GM19467 (cell line): Measurements from ENCODE around the gene BTK.

Source experiments
- ATAC-seq: cut with Tn5 transposase; IDR thresholded peaks from one replicate; pipeline ENCODE4 v1.9.1; 2021; ENCODE audit warnings: mild to moderate bottlenecking, moderate library complexity; ENCODE audit not compliant: unreplicated experiment

The BTK gene

DNA sequence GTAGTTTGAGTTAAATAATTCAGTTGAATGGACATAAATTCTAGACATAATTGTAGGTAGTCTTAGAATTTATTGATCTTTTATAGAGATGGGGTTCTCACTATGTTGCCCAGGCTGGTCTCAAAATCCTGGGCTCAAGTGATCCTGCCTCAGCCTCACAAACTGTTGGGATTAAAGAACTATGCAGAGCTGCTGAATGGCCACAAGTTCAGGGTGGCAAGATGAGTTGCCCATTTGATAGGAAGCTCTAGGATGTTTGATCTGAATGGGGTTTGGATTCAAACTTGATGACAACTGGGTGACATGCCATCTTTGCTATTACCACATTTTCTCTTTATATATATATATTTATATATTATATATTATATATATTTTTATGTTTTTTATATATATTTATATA, 8.4 kb upstream of the BTK start:
- ATAC-seq: no peak

DNA sequence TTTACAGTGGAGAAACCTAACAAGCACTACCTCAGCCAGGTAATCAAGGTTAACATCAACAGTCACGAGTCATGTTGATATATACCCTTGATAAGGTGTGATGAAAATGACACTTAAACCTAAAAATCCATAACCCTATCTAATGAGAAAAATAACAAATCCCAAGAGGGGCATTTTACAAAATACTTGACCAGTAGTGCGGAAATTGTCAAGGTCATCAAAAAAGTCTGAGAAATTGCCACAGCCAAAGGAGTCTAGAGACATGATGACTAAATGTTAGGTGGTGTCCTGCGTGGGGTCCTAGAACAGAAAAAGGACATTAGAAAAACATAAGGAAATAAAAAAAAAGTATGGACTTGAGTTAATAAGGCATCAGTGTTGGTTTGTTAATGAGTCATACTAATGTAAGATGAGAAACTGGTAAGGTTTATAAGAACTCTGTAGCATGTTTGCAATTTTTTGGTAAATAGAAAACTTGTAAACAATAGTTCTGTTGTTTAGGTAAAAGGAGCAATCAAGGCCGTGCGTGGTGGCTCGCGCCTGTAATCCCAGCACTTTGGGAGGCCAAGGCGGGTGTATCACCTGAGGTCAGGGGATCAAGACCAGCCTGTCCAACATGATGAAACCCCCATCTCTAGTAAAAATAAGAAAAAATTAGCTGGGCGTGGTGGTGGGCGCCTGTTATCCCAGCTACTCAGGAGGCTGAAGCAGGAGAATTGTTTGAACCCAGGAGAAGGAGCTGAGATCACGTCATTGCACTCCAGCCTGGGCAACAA, 7.7 kb upstream of the BTK start:
- ATAC-seq: no peak

DNA sequence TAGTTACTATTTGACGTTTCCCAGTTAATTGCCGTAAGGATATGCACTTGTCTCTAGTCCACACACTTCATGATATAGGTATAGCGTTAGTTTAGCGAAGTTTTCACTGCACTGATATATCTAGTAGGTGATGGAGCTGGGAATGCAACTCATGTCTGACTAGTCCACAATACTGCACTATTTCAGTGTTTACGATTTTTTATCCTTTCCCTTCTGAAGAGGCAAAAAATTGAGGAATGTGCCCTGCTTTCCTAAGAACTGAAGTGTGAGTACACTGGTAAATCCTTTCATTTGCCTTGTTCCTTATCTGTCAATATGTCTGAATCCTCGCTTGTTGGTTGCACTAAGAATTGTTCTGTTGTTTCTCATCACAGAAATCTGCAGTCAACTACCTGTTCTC, 5.8 kb upstream of the BTK start:
- ATAC-seq: no peak

DNA sequence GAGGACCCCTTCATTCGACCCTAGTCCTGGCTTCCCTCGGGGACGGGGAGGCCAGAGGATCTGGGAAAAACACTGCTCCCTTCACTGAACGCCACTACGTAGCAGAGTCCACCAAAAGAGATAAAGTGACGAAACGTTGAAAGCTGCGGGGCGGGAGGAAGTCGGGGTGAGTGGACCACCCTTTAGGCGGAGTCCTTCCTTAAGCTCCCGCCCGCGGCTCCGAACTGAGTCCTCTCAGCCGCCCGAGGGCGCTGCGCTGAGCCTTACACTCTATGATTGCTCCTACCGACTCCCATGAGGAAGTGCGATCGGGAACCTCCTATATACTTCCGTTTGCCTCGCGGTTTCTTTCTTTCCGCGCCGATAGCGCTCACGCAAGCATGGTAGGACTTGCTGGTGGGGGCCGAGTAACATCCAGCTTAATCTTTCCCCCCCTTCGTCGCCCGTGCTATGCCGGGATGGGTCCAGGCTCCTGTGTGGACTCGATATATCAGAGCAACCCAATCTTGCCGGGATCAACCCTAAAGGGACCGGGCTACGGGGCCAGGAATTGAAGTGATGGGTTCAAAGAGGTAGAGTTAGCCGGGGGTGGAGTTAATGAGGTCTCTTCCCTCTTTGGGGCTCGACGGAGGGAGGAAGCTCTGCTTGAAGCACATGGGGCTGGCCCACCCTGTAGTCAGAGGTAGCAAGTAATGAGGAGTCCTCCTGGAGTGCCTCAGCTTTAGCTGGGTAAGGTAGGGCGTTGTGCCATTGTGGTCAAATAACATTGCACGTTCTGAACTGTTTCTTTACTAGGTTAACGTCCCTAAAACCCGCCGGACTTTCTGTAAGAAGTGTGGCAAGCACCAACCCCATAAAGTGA, 4.9 kb upstream of the BTK start, which contains the start of gene RPL36A:
TSS of gene RPL36A (plus strand) at position 348 of the 862 bp plus-strand sequence. CDS start at position 381, 33 bp downstream.
- ATAC-seq: peak; percentile 80

DNA sequence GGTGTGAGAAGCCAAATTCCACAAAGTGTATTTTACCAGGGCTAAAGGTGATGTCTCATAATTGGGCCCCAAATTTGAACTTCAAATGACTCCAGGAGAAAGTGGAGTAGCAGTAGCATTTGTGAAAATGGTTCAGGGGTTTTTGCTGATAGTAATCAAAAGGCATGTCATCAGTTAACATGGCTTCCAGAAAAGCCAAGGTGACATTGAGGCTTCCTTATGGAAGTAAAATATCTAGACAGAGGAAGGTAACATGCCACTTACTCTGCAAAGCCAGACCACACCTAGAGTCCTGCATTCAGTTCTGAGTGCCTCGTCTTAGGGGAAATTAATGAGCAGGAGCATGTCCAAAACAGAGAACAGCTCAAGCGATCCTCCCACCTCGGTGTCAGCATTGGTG, 2.6 kb upstream of the BTK start:
- ATAC-seq: no peak

DNA sequence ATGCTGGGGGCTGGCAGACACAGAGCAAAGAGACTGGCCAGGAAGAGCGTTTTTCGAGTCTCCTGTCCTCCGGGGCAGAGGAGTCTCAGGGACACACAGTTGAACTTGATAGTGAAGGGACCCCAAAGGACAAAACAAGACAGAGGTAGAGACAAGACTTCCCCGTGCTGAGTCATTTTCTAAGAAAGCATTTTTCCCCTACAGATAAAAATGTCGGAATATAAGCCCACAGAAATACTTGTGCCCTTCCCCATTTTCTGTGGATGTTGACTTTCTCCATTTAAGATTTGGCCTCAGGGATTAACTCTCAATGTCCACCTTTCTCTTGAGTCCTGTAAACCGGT, 523 bp upstream of the BTK start:
- no peak for ATAC-seq

DNA sequence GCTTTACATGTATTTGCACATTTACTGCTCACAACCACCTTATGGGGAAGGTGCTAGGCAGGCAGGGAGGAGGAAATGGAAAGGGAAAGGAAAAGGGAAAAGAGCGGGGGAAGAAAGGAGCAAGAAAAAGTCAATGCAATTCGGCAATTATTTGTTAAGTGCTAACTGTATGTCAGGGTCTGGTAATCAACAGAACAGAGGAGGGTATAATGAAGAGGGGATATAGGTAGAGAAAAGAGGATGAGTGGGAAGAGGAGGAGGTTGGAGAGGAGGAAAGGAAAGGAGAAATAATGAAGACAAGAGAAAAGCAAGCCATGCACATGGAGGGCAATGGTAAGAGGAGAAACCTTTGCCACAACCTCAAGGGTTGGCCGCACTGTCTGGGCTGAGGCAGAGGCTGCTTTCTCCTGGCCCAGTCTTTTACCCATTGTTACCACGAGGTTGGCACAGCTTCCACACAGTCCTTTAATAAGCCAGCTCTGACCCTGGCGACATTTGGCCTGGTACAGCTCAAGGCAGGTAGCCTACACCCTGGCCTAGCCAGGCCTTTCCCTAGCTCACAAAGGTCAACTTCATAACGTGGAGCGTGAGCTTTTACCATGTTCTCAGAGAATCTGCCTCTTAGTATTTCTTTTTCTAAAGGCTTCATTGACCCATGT, 836 bp downstream of the BTK start:
- ATAC-seq: no peak

DNA sequence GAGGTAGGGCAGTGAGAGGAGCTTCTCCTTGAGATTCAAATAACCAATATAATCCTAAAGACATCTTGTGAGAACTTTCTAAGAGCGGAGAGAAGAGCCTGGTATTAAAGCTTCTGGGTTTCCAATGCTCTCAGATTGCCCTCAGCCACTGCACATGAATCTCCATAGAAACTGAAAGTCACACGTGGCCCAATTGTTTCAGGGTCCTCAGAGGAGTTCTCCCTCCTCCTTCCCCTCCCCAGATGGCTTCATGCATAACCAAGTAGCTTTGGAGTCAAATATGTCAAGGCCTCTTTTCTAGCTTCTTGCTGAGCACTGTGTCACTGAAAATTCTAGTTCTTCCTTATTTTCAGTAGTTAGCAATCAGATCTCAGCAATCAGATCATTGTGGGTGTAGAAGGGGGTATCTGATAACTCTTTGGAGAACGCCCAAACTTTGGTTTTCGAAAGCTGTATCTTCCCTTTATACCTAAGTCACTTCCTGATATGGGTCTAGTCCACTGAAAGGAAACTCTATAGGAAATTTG, 2.2 kb downstream of the BTK start:
- ATAC-seq: peak; percentile 69

DNA sequence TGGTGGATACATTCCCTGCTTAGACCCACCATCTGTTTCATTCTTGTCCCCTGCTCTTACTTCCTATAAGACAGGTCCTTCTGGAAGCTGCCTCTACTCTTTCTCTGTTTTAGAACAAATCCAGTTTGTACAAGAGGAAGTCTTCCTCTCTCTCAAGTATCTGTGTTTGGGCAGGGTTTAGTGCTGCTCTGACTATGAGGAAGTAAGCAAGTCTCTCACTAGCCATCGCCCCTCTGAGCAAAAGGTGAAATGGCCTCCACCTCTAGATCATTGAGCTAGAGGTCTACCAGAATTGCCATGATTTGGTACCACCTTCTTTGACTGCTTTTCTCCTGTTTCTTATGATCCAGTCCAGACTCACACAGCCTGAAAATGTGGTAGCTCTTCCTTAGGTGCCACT, 8.4 kb downstream of the BTK start:
- ATAC-seq: no peak

DNA sequence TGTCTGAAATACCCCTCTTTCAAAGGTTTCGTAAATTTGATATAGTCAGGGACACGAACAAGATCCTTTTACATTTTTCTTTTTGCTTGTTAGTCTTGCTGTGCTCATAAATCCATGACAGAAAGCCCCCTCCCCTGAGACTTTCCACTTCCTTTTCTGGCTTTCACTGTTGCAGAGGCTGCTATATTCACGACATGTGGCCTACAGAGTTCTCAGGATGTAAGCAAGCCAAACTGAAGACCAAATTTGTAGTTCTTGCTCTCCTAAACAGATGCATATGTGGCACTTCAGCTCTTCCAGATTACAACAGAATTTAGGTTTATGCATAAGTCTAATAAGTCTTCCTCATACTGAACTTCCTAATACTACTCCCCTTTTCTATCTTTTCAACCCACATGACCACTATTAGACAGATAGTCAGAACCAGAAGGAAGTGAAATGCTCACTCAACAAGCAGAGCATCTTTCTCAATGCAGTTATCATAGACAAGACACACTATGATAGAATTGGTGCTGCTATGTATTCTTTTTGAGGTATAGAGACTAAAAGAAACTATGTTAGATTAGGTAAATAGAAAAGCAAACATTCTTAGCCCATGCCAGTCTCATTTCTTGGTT, 15.0 kb downstream of the BTK start:
- ATAC-seq: no peak

DNA sequence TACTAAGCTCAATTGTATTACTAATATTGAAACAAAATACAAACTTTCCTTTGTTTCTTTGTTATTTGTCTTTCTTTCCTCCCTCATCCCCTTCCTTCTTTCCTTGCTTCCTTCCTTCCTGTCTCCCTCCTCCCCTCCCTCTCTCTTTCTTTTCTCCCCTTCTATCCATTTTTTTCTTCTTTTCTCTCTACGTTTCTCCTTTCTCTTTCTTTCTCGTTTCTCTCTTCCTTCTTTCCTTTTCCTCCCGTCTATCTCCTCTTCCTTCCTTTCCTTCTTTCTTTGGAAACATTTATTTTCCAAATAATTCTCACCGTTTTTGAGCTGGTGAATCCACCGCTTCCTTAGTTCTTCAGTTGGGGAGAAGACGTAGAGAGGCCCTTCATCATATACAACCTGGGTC, 16.3 kb downstream of the BTK start:
- no peak for ATAC-seq

DNA sequence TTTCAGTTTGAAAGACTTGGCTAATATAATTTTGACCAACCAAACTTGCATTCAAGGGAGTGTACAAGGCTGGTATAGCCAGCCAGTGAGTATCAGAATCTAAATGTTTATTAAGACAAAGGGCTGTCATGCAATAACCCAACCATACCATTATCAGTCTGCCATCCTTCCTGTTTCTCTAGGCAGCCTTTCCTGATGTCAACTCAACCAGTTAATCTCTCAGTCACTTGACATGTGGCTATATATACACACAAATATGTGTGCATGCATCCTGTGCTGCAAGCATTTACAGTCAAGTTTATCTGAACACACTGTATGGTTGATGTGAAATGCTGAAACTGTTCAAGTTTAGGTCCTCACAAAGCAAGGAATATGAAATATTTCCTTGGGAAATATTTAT, 17.2 kb downstream of the BTK start:
- no peak for ATAC-seq

DNA sequence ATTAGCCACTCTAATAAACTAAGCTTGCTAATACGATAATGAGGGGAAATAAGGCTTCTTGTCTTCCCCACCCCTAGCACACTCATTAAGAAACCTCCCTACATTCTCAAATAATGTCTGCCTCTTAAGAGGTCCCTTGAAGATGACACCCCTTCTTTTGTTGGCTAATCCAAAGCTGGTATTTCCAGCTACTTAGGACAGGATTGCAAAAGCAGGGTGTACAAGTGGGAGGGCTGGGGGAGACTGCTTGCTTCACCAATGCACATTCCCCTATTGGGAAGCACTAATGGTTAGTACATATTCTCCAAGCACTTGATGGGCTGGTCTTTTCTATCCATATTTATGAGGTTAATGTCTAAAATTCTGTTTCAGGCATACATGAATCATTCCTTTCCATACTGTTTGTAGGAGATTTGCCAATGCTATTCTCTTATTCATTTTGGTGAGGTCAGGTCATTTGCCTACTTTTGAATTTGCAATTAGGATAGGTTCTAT, 20.6 kb downstream of the BTK start:
- no peak for ATAC-seq

DNA sequence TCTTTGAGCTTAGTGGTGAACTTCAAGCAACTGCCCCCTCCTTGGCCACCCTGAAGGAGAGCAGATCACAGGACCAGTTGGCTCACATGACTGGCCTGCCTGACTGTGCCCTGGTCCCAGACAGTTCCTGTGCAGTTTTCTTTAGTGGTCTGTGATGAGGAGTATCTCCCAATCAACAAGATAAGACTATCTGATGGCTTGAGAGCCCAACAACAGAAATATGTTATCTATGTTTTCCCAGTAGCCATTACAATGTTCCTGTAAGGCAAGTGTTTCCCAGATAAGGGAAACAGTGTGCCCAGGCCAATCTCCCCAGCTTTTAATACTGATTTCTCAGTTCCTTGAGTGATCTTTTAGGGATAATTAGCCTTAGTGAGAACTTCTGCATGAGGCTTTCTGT, 23.2 kb downstream of the BTK start:
- no peak for ATAC-seq

DNA sequence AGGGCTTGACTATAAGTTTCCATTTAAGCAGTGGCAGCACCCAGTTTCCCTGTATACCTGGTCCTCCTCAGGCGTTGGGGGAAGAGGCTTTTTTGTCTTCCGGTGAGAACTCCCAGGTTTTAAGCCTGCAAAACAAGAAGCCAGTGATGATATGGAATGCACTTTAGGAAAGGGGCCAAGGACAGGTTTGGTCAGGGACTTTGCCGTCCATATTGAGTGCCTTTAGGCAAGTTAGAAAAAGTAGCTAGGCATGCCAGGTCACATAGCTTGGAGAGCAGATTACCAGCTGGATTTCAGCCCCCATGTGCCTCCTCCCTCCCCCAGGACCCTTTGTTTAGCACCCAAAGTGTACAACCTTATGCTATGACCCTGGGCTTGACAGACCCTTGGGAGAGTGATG, 23.9 kb downstream of the BTK start:
- ATAC-seq: no peak

DNA sequence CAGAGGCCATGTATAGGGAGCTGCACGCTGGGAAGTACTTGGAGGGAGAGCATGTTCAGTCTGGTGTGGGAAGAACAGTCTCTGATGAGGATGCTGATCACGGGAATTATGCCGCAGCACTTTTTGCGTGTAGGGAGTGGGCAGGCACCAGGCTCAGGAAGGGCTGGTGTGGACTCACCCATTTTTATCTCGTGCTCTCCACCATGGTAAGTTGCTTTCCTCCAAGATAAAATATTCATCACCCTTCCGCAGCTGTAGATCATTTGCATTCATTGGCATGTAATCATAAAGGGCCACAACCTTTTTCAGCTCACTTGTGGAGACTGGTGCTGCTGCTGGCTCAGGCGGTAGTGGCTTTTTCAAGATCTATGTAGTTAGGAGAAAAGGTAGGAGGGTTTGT, 25.6 kb downstream of the BTK start:
- ATAC-seq: no peak

DNA sequence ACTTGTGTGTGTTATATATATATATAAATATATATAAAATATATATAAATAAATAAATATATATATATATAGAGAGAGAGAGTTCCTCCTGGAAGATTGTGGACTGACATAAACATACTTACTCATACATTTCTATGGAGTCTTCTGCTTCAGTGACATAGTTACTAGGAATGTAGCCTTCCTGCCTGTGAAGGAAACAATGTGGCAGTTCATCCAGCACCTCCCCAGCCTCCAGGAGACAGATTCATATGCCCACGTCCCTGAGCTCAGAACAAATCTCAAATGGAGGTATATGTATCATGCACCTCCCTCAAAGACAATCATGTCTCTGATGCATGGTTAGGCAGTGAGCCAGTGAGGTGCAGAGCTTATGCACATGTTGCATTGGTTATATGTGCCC, 26.0 kb downstream of the BTK start:
- no peak for ATAC-seq

DNA sequence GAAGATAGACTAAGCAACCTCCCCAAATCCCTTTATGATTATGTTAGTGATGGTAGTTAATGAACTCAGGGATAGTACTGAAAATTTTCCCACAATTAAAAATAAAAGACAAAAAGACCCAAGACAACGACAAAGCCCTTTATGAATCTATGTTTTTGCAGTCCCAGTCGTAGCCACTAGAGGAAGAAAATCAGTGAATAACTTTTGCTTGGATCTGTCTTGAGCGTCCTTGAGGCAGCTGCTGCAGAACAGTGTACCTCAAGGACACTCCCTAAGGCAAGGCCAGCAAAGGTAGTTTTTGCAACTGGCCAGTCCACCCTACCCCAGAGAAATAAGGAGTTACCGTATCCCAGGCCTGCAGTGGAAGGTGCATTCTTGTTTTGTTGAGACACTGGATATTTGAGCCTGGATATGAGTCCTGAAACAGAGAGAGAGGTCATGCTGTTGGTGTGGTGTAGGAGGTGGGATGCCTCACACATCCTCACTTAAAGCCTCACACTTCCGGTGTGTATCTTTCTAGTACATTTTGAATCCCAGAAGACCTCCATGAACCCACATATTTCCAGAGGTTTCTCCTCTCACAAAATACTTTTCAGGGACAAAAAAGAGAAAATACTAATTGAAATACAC, 28.7 kb downstream of the BTK start:
- no peak for ATAC-seq

DNA sequence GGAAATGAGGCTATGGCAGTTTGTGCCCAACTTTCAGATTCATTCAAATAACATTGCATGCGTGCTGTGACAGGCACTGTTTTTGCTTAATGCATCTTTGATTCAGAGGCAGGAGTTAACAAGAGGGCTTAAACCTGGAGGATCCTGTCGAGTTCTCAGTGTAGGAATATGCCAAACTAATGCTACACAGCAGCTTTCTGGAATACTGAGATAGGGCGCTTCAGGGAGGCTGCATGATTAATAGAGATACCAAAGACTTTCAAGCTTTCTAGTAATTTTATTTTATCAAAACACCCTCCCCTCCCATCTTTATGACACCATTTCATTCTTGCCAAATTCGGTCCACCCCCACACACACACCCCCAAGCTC, 36.8 kb downstream of the BTK start:
- ATAC-seq: no peak

DNA sequence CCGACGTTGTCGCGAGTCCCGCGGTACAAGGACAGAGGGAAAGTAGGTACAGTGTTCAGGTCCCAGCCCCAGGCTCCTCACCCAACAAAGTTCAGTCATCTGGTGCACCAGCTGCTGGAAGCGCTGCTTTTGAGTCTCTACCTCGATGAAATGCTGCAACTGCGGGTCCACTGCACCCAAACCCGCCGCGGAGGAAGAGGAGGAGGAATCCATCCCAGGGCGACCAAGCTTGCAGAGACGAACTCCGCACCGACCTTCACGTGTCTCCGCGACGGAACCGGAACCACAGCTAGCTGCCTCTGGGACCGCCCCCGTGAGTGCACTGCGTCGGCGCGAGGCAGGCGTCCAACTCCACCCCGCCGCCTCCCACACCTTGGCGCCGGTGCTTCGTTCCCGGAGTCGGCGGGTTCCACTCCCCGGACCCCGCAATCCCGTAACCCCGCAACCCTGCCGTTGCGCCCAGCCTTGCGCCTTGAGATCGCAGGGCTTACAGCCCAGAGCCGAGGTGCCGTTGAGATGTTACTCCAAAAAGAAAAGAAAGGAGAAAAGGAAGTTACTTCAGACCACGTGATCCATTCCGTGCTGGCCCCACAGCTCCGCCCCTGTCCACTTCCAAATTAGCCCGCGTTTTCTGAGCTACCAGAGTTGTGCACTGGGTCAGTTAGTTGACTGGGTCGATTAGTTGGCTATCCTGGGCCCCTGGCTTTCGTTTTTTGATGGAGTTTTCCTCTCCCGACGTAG, 37.4 kb downstream of the BTK start, which contains the start of gene TIMM8A:
TSS of gene TIMM8A (minus strand) at position 291 of the 741 bp plus-strand sequence. CDS start at position 213, 78 bp downstream.
- peak; percentile 97 for ATAC-seq
